NCI-H1436 (cell line): Measurements from ENCODE around the gene ESRRG.

ENCODE experiments used
- DNase-seq: peaks from one replicate; lab custom pipeline; 2025; lab: John Stamatoyannopoulos, UW

The ESRRG gene

GRCh38 chr1:216627252-216627651, 96.0 kb downstream of the ESRRG start:
- DNase-seq = no peak

GRCh38 chr1:216626394-216627067, 96.7 kb downstream of the ESRRG start:
- no peak for DNase-seq

GRCh38 chr1:216621536-216621935, 101.7 kb downstream of the ESRRG start:
- DNase-seq = no peak

- no peak for DNase-seq
These were observed 106.0 kb downstream of the ESRRG start for GRCh38 chr1:216617081-216617875.

GRCh38 chr1:216616425-216616824, 106.8 kb downstream of the ESRRG start:
- DNase-seq = no peak

GRCh38 chr1:216614011-216614934, 109.0 kb downstream of the ESRRG start:
- DNase-seq = no peak

GRCh38 chr1:216612291-216612690, 110.9 kb downstream of the ESRRG start:
- no peak for DNase-seq

GRCh38 chr1:216607067-216607697, 116.0 kb downstream of the ESRRG start:
- DNase-seq = no peak

GRCh38 chr1:216606047-216606637, 117.1 kb downstream of the ESRRG start:
- DNase-seq = peak; percentile 22

GRCh38 chr1:216604771-216605170, 118.5 kb downstream of the ESRRG start:
- no peak for DNase-seq

- peak; percentile 87 for DNase-seq
These were observed 122.3 kb downstream of the ESRRG start for GRCh38 chr1:216600730-216601609.

GRCh38 chr1:216599851-216600250, 123.4 kb downstream of the ESRRG start:
- DNase-seq = no peak

- DNase-seq = no peak
These were observed 124.8 kb downstream of the ESRRG start for GRCh38 chr1:216598448-216598847.

GRCh38 chr1:216596281-216596862, 126.9 kb downstream of the ESRRG start:
- DNase-seq = no peak

GRCh38 chr1:216587715-216588114, 135.5 kb downstream of the ESRRG start:
- no peak for DNase-seq

GRCh38 chr1:216582151-216582550, 141.1 kb downstream of the ESRRG start:
- DNase-seq = no peak

GRCh38 chr1:216580538-216581057, 142.6 kb downstream of the ESRRG start:
- DNase-seq = no peak

GRCh38 chr1:216576234-216576937, 146.8 kb downstream of the ESRRG start:
- DNase-seq = peak; percentile 53

- DNase-seq = peak; percentile 23
These were observed 156.5 kb downstream of the ESRRG start for GRCh38 chr1:216566641-216567205.
